NCI-H446 treated with DMSO at 0.1 percent for 48 hours (cell line): ENCODE results near the gene HLA-DQB2.

Source experiments
- DNase-seq: peaks from one replicate; lab custom pipeline; 2025; lab: John Stamatoyannopoulos, UW

HLA-DQB2 gene

DNA sequence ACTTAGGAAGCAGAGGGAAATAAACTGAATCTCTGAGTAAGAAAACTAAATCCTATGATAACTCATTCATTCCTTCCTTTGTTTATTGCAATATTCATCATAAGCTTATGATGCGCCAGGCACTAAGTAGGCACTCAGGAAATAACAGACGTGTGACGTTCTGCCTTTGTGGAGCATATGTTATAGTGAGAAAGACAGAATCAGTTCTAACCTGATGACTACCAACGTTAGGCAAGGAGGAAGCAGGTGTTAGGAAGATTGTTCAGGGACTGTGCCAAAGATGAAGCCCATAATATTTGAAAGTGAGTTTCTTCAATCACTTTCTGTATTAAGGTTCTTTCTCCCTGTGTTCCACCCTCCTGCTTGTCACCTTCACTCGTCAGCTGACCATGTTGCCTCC lies 18.6 kb downstream of the HLA-DQB2 start:
- no peak for DNase-seq

DNA sequence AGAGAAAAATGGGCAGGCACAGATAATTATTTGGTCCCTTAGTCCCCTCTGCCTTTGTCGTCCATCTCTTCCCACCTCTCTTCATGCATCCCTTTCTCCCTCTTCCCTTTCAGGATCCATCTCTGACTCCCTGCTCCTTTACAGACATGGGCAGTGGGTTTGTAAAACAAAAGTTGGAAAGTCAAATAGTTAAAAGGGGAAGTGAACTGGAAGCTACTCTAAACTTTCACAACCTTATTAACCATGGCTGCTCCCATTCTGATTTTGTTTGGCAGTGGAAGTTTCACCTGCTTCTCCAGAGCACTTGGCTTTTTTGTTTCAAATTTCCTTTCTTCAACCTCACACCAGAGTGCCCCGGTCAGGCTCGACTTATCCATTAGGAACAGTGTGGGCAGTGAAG lies 21.0 kb downstream of the HLA-DQB2 start:
- DNase-seq, result no peak

DNA sequence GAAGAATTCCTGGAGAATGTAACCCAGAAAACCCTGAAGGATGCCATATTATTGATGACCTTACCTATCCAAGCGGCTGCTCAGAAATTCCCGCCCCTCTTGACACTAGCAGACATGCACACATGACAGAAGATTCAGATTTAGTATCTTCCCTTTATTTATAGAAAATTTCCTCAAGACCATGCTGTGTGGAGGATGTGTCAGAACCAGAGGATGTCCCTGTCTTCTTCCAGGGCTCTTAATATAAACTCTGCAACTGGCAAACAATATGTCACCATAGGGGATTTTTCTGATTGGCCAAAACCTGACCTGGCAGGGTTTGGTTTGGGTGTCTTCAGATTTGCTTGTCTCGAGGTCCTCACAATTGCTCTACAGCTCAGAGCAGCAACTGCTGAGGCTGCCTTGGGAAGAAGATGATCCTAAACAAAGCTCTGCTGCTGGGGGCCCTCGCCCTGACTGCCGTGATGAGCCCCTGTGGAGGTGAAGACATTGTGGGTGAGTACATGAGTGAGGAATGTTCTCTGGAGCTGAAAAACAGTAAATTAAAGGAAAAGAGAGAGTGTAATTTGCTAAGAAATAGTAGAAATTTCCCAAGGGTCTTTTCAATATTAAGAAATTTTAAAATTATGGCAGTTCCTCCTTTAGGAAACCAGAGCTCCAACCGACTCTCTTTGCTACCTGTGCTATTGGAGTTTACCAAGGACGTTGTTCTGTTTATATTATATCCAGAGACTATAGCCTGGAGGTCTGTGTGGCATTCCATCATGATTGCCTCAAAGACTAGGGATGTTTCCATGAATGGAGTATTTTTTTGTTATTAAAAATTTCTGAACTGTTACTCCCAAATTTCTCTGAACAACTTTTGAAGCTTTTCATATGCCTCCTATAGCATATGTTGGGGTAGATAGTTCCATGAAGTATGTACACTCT lies 22.0 kb downstream of the HLA-DQB2 start, which contains the start of gene HLA-DQA2:
Gene HLA-DQA2 (plus strand): TSS at position 361 of the 930 bp plus-strand sequence. CDS start 53 bp downstream, at position 414.
- no peak for DNase-seq

DNA sequence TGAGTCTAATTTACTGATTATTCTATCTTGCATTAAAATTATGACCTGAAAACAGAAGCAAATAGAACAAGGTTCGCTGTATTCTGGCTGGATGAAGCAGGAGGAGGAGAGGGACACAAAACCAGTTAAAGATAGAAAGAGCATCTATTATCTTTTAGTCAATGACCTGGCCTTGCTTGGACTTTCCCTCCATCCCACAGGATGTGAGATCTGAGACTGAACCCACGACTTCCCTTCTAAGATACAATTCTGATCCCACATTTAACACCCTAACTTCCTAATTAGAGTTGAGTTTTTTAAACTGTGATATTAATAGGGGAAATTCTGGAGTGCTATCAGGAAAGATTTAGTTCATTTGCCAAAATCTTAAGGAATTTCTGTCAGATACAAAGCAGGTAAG lies 25.2 kb downstream of the HLA-DQB2 start:
- DNase-seq, result no peak

DNA sequence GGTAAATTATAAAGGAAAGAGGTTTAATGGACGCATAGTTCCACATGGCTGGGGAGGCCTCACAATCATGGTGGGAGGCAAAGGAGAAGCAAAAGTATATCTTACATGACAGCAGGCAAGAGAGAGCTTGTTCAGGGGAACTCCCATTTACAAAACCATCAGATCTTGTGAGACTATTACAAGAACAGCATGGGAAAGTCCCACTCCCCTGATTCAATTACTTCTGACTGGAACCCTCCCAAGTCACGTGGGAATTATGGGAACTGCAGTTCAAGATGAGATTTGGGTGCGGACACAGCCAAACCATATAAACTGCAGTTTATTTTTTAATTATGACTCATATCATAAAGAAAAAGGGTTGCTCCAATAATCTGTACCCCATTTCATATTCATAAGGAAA lies 44.5 kb downstream of the HLA-DQB2 start:
- no peak for DNase-seq

DNA sequence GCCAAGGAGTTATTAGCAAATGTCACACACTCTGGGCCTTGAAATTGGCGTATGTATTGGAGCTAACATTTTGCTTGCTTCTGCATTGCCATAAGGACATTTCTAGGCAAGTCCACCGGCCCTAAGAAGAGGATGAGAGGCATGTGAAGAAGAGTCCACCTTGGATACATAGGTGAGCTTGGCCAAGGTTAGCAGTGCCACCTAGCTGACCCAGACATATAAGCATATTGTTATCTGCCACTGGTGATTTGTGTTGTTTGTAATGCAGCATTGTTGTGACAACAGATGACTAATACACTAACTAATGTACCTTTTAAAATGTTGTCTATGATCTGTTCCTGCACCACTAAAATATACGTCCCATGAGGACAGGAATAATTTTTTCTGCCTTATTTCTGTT lies 46.9 kb downstream of the HLA-DQB2 start:
- no peak for DNase-seq

DNA sequence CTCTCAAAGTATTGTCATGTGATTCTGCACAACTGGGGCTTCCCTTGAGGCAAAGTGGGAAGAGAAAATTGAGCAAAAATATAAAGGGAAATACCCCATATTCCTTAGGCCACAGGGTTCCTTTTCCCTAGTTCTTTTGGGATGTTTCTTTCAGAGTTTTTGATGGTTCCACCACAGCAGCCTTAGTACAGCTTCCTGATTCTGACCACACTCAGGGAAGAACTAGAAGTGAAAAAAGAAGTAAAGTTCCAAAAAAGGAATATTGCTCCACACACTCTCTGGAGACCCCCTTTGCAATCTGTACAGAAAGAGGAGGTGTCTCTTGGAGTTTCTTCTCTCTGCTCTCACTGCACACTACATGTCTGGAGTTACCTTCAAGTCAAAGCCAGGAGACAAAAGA lies 50.1 kb downstream of the HLA-DQB2 start:
- no peak for DNase-seq

DNA sequence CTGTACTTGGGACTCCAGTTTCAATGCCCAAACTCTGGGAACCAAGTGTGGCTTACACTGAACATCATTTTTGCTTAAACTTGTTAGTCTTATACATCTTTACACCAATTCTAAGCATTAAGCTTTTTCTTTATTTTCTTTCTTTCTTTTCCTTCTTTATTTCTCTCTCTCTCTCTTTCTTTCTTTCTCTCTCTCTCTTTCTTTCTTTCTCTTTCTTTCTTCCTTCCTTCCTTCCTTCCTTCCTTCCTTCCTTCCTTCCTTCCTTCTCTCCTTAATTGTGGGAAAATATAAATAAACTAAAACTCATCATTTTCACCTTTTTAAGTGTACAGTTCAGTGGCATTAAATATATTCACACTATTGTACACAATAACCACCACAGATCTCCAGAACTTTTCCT lies 53.7 kb downstream of the HLA-DQB2 start:
- DNase-seq, result no peak
